GM21529 (cell line): ENCODE results near the gene ARHGEF25.
A peak's percentile ranks its signal among the peaks of the same experiment; 100 is the strongest.
"Not testable (repeated sequence)": the region's sequence is repeated elsewhere in the genome, so short reads cannot be mapped to it uniquely, and the experiment has no call there.

Source experiments
- ATAC-seq: cut with Tn5 transposase; IDR thresholded peaks from one replicate; pipeline ENCODE4 v1.9.1; 2021; ENCODE audit not compliant: unreplicated experiment

Gene ARHGEF25

DNA sequence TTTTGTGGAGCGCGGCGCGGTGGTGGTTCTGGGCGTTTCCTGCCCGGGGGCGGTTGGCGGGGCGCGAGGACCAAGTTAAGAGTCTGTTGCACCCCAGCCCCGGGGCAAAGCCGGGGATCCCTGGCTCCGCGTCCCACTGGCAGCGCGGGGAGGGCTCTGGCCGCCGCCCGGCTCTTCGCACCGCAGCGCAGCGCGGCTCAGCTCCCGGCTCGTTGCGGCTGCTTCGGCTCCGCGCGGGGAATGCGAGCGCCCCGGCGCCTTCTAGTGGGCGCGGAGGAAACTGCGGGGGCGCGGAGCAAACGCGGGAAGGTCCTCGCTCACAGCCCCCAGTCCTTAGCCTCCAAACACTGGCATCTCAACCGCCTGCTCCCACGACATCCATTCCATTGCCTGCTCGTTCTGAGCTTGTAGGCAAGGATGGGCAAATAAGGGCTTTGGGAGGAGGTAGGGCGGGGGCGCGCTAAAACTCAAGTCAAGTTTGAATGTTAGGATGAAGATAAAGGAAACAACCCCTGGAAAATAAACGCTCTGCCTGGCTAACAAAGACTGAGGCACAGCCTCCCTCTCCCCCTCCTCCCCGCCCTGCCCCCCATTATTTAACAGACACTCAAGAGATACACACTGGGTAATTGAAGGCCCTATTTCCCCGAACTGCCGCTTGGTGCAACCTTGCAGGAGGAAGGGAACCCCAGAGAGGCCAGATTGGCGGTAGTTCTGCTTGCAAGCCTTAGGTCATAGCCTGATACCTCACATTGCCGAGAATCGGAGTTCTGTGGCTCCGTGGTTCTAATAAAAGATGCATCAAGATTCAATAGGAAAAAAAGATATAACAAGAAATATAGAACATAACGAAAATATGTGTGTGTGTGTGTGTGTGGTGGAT lies 22.0 kb downstream of the ARHGEF25 start, which contains the start of gene B4GALNT1:
TSS of gene B4GALNT1 (minus strand) at position 244 of the 883 bp plus-strand sequence. CDS start 1,069 bp downstream, outside the sequence.
- ATAC-seq = peak; percentile 62

DNA sequence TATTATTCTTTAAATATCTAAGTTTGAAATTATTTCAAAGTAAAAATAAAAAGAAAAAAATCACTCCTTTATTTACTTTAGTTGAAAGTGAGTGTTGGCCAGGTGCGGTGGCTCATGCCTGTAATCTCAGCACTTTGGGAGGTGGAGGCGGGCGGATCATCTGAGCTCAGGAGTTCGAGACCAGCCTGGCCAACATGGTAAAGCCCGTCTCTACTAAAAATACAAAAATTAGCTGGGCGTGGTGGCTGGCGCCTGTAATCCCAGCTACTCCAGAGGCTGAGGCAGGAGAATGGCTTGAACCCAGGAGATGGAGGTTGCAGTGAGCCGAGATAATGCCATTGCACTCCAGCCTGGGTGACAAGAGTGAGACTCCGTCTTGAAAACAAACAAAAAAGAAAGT lies 25.5 kb downstream of the ARHGEF25 start:
- ATAC-seq = not testable (repeated sequence)

DNA sequence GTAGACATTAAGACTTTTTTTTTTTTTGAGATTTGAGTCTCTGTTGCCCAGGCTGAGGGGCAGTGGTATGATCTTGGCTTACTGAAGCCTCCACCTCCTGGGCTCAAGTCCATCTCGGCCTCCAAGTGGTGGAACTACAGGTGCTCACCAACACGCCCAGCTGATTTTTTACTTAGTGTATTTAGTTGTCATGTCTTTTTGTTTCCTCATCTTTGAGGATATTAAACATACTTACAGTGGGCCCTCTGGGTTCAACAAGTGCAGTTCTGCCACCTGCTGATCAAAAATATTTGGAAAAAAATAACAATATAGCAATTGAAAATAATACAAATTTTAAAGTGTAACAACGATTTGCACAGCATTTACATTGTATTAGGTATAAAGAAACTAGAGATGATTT lies 26.1 kb downstream of the ARHGEF25 start:
- ATAC-seq = no peak

DNA sequence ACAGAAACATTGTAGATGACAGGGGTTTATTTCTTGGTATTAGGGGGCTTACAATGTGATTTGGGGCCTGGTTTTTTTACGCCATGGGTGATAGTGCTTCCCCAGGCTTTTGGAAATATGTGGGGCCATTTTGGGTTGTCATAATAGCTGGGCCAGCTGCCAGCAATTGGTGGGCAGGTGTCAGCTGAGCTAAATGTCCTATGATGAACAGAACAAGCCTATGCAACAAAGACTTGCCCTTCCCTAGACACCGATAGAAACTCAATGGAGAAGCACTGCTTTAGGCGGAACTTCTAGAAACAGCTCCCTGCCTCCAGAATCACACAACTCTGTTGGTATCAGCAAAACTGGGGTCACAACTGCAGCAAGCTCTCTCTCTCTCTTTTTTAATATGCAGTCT lies 26.9 kb downstream of the ARHGEF25 start:
- ATAC-seq = no peak

DNA sequence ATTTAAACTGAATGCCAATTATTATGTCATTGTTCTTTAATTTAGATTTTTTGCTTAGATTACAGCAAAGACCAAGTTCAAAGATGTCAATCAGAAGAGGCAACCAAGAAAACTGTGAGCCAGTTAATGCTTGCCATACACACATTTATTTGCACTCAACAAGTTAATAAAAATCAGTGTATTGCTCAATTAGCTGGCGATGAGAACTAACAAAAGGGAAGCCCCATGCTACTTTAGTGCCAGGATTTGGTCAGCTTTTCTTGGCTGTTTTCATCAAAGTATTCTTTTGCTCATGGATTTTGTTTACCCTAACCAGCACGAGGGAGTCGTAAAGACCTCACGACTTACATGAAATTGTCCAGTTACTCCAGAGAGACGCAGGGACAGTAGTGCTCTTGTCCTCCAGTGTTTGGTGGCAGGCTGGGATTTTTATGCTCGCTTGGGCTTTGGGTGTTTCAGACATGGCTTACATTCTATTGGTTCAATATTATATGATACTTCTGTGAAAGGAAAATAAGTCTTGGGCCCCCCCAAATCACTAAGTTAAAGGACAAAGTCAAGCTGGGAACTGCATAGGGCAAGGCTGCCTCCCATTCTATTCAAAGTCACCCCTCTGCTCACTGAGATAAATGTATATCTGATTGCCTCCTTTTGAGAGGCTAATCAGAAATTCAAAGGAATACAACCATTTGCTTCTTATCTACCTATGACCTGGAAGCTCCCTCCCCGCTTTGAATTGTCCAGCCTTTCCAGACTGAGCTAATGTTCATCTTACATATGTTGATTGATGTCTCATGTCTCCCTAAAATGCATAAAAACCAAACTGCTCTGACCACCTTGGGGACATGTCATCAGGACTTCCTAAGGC lies 29.2 kb downstream of the ARHGEF25 start:
- ATAC-seq = no peak

DNA sequence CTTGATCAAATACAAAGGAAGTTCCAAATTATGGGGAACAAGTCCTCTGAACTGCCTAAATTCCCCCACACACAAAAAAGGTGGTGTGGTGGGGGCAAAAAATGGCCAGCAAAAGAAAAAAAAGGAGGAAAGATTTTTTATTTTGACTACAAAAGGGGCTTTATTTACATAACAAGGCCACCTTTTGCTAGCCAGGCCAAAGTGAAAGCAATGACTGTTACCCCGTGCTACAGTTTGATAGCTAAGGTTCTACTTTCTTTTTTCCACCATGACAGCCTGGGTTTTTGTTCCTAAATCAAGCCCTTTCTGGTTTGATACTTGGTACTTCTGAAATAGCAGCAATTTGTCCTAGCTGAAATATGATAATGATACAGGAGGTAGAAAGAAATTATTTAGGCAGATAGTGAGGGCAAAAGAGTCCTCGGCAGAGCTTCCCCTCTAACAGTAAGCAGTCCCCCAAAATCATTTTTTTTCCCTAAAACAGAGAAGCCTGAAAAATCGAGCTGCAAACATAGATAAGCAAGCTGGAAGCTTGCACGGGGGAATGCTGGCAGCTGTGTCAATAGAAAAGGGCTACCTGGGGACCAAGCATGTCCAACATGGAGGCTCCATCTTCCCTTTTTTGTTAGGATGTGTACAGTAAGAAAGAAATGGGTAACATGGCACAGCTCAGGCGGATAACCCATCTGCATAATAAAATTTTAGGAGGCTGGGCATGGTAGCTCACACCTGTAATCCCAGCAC lies 30.6 kb downstream of the ARHGEF25 start:
- no peak for ATAC-seq

DNA sequence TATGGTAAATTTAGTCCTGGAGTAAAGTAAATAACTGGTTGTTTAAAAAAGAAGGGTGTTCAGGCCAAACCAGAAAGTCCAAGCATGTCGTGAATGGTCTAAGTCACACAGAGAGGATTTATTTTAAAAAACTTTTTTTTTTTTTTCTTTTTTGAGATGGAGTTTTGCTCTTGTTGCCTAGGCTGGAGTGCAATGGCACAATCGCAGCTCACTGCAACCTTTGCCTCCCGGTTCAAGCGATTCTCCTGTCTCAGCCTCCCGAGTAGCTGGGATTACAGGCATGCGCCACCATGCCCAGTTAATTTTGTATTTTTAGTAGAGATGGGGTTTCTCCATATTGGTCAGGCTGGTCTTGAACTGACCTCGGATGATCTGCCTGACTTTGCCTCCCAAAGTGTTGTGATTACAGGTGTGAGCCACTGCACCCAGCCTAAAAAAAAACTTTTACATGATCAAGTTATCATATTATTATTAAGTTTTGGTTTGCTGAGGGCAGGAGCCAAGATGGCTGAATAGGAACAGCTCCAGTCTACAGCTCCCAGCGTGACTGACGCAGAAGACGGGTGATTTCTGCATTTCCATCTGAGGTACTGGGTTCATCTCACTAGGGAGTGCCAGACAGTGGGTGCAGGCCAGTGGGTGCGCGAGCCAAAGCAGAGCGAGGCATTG lies 34.9 kb downstream of the ARHGEF25 start:
- not testable (repeated sequence) for ATAC-seq

DNA sequence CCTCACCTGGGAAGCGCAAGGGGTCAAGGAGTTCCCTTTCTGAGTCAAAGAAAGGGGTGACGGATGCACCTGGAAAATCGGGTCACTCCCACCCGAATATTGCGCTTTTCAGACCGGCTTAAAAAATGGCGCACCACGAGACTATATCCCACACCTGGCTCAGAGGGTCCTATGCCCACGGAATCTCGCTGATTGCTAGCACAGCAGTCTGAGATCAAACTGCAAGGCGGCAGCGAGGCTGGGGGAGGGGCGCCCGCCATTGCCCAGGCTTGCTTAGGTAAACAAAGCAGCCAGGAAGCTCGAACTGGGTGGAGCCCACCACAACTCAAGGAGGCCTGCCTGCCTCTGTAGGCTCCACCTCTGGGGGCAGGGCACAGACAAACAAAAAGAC lies 35.4 kb downstream of the ARHGEF25 start:
- not testable (repeated sequence) for ATAC-seq

DNA sequence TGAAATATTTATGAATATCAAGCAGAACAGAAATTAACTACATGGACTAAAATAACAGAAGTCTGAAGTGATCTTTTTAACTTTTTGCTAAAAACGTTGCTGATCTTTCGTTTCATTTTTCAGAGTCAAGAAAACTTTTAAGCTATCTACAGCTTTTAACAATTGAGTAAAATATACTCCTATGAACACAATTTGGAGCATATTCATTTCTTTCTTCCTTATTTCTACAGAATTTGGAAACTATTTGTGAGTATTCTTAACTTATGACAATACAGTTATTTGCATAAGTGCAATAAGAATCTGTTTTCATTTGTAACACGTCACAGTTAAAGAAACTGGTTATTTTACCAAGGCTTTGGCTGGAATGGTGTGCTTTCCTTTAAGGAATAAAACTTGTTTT lies 42.8 kb downstream of the ARHGEF25 start:
- no peak for ATAC-seq

DNA sequence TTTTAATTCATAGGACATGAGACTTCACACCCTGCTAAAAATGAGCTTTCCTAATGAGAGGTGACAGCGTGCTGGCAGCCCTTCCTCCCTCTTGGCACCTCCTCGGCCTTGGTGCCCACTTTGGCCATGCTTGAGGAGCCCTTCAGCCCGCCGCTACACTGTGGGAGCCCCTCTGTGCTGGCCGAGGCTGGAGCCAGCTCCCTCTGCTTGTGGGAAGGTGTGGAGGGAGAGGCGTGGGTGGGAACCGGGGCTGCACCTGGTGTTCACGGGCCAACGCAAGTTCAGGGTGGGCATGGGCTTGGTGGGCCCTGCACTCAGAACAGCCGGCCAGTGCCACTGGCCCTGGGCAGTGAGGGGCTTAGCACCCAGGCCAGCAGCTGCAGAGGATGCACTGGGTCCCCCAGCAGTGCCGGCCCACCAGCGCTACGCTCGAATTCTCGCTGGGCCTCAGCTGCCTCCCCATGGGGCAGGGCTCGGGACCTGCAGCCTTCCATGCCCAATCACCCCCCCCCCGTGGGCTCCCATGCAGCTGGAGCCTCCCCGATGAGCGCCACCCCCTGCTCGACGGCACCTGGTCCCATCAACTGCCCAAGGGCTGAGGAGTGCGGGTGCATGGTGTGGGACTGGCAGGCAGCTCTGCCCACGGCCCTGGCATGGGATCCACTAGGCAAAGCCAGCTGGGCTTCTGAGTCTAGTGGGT lies 44.5 kb downstream of the ARHGEF25 start:
- ATAC-seq = no peak

DNA sequence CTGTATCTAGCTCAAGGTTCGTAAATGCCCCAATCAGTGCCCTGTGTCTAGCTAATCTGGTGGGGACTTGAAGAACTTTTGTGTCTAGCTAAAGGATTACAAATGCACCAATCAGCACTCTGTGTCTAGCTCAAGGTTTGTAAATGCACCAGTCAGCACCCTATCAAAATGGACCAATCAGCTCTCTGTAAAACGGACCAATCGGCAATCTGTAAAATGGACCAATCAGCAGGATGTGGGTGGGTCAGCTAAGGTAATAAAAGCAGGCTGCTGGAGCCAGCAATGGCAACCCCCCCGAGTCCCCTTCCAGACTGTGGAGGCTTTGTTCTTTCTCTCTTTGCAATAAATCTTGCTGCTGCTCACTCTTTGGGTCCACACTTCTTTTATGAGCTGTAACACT lies 45.2 kb downstream of the ARHGEF25 start:
- not testable (repeated sequence) for ATAC-seq

DNA sequence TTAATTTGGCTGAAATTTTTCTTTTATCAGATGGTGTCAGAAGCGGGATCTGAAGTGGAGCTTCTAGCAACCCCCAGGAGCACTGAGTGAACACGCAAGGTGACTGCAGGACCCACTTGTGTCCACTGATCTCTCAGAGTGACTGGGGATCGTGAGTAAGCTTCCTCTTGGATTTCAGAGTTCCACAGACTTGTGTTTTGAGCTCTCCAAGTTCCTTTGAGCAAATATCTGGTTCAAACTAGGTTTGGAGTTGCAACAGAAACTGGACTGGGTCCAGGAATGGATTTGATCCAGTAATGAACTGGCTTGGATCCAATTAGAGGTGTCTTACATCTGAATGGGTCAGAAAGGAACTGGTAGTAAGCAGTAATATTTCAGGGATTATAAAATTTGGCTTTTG lies 46.5 kb downstream of the ARHGEF25 start:
- ATAC-seq = no peak

DNA sequence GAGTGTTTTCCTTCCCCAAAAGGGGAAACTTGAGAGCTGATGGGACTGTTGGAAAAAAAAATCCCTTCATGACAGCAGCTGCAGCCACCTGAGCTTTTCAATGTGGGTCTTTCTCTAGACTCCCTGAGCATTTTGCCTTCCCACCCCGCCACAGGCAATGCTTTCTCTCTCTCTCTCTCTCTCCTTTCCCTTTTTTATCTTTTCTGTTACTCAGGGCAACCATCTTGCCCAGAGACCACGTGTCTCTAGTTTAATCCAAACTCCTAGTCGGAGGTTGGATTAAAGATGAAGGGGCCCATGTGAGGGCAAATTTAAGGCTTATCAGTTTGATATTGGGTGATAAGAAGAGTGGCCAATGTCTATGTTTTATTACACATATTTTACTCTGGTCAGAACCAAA lies 47.7 kb downstream of the ARHGEF25 start:
- no peak for ATAC-seq

DNA sequence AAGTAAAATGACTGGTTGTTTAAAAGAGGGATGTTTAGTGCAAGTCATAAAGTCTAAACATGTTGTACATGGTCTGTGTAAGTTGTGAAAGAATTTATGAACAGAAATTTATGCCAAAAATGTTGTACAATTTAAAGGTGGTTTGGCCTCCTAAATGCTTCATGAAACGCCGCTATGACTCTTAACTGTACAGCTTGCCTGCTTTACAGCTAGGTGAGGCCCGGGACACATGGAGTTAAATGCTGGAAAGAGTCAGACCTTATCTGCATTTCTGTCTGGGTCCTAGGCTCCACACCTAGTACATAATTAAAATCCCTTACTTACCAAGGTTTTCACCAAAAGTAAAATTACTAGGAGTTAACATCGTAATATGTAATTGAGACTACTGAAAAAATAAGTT lies 50.1 kb downstream of the ARHGEF25 start:
- no peak for ATAC-seq

DNA sequence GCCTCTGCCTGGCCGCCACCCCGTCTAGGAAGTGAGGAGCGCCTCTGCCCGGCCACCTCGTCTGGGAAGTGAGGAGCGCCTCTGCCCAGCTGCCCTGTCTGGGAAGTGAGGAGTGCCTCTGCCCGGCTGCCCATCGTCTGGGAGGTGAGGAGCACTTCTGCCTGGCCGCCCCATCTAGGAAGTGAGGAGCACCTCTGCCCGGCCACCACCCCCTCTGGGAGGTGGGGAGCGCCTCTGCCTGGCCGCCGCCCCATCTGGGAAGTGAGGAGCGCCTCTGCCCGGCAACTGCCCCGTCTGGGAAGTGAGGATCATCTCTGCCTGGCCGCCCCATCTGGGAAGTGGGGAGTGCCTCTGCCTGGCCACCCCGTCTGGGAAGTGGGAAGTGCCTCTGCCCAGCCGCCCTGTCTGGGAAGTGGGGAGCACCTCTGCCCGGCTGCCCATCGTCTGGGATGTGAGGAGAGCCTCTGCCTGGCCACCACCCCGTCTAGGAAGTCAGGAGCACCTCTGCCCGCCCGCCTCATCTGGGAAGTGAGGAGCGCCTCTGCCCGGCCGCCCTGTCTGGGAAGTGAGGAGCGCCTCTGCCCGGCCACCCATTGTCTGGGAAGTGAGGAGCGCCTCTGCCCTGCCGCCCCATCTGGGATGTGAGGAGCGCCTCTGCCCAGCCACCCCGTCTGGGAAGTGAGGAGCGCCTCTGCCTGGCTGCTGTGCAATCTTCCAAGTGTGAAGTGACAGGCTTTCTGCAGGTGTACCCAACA lies 54.0 kb downstream of the ARHGEF25 start:
- not testable (repeated sequence) for ATAC-seq
